ENCODE results near the gene ACAP2.
"Not testable (repeated sequence)": the region's sequence is repeated elsewhere in the genome, so short reads cannot be mapped to it uniquely, and the experiment has no call there.

The ACAP2 gene

DNA sequence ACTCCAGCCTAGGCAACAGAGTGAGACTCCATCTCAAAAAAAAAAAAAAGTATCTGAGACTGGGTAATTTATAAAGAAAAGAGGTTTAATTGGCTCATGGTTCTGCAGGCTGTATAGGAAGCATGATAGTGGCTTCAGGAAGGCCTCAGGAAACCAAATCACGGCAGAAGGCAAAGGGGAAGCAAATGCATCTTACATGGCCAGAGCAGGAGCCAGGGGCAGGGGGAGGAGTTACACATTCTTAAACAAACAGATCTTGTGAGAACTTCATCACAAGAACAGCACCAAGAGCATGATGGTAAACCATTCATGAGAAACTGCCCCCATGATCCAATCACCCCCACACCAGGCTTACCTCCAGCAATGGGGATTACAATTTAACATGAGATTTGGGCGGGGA lies 37.2 kb downstream of the ACAP2 start:
- Histone ChIP-seq H3K4me2 (no peak overlapping the region), H3K27me3 (ENCODE audit: insufficient read depth, low read depth) (no peaks in the 10 kb centered on the region), H3K4me1 (ENCODE audit: low read depth, poor library complexity, severe bottlenecking) (peaks cover 33% of the 10 kb centered on the region), H2AFZ (ENCODE audit: low read depth) (no peak overlapping the region), H3K9ac (no peak overlapping the region), H3K79me2 (ENCODE audit: insufficient read depth, low read depth) (peaks cover 54% of the 10 kb centered on the region; the same call in 1 of the 2 replicates), H4K20me1 (ENCODE audit: insufficient read depth) (no peaks in the 10 kb centered on the region; the same call in 1 of the 2 replicates), H3K36me3 (ENCODE audit: insufficient read depth) (no peaks in the 10 kb centered on the region), H3K27ac (no peak overlapping the region), H3K4me3 (IDR thresholded peaks at IDR 0.05; ENCODE audit: insufficient read depth, low read depth, low read length) (no peak overlapping the region)
- TF ChIP-seq CTCF (conservative IDR thresholded peaks at IDR 0.05; ENCODE audit: low read depth, low read length): no peak

DNA sequence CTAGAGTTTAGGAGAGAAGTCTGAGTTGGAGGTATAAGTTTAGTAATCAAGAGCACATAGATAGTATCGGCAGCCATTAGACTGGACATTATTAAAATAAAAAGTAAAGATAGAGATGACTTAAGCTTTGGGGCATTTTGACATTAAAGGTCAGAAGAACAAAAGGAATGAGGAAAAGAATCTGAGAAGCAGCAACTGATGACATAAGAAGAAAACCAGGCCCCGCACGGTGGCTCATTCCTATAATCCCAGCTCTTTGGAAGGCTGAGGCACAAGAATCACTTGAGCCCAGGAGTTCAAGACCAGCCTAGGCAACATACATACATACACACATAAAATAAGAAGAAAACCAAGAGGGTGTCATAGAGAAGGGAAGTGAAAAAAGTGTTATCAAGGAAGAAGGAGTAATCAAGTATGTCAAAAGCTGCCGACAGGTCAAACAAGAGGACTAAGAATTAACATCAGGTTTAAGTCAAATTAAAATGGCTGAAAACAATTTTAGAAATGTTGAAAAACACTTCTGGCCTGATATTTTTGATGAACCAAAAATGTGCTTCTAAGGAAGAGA lies 38.9 kb downstream of the ACAP2 start:
- H3K36me3 ChIP-seq (ENCODE audit: insufficient read depth): no peaks in the 10 kb centered on the region
- no peak overlapping the region for H3K4me2 ChIP-seq
- H3K79me2 ChIP-seq (ENCODE audit: insufficient read depth, low read depth): peaks cover 55% of the 10 kb centered on the region; the same call in 1 of the 2 replicates
- H3K4me1 ChIP-seq (ENCODE audit: low read depth, poor library complexity, severe bottlenecking): peaks cover 16% of the 10 kb centered on the region
- H3K27ac ChIP-seq: no peak overlapping the region
- H2AFZ ChIP-seq (ENCODE audit: low read depth): no peak overlapping the region
- H3K9ac ChIP-seq: no peak overlapping the region
- H3K4me3 ChIP-seq (IDR thresholded peaks at IDR 0.05; ENCODE audit: insufficient read depth, low read depth, low read length): no peak overlapping the region
- H3K27me3 ChIP-seq (ENCODE audit: insufficient read depth, low read depth): no peaks in the 10 kb centered on the region
- no peak for TF ChIP-seq CTCF (conservative IDR thresholded peaks at IDR 0.05; ENCODE audit: low read depth, low read length)
- no peaks in the 10 kb centered on the region; the same call in 1 of the 2 replicates for H4K20me1 ChIP-seq (ENCODE audit: insufficient read depth)

DNA sequence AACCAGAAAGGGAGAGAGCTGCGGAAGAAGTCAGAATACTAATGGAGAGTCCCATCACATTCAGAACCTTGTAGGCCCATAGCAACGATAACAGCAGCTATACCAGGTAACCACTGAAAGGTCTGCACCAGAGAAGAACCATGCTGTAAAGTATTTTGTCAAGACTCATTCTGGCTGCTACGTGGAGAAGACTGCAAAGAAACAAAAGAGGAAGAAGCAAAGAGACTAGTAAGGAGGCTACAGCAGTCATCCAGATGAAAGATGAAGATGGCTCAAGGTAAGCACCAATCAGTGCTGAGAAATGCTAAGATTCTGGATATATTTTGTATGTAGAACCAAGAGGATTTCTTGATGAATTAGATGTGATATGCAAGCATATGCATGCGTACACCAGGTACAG lies 39.6 kb downstream of the ACAP2 start:
- Histone ChIP-seq H3K9ac (no peak overlapping the region), H3K4me3 (IDR thresholded peaks at IDR 0.05; ENCODE audit: insufficient read depth, low read depth, low read length) (no peak overlapping the region), H3K79me2 (ENCODE audit: insufficient read depth, low read depth) (peaks cover 52% of the 10 kb centered on the region; the same call in 1 of the 2 replicates), H3K36me3 (ENCODE audit: insufficient read depth) (no peaks in the 10 kb centered on the region), H2AFZ (ENCODE audit: low read depth) (no peak overlapping the region), H3K27me3 (ENCODE audit: insufficient read depth, low read depth) (no peaks in the 10 kb centered on the region), H3K27ac (no peak overlapping the region), H3K4me1 (ENCODE audit: low read depth, poor library complexity, severe bottlenecking) (peaks cover 11% of the 10 kb centered on the region), H4K20me1 (ENCODE audit: insufficient read depth) (no peaks in the 10 kb centered on the region; the same call in 1 of the 2 replicates), H3K4me2 (no peak overlapping the region)
- no peak for TF ChIP-seq CTCF (conservative IDR thresholded peaks at IDR 0.05; ENCODE audit: low read depth, low read length)

DNA sequence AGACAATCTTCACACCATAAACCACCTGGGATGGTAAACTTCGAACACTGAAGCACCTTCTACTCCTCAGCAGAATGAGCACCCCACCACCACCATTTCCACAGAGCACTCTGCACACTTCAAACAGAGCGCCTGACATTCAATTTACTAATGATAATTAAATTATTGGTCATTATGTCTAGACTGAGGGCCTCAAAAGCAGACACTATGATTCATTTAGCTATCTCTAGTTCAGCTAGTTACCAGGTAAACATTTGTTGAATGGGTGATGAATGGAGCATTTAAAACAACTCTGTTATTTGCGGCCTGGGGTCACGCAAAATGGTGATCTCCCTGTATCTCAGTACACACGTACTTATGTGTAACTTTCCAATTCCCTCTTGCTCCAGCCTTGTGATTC lies 40.9 kb downstream of the ACAP2 start:
- no peak for TF ChIP-seq CTCF (conservative IDR thresholded peaks at IDR 0.05; ENCODE audit: low read depth, low read length)
- H3K27ac ChIP-seq: no peak overlapping the region
- H3K79me2 ChIP-seq (ENCODE audit: insufficient read depth, low read depth): peaks cover 52% of the 10 kb centered on the region; the same call in 1 of the 2 replicates

DNA sequence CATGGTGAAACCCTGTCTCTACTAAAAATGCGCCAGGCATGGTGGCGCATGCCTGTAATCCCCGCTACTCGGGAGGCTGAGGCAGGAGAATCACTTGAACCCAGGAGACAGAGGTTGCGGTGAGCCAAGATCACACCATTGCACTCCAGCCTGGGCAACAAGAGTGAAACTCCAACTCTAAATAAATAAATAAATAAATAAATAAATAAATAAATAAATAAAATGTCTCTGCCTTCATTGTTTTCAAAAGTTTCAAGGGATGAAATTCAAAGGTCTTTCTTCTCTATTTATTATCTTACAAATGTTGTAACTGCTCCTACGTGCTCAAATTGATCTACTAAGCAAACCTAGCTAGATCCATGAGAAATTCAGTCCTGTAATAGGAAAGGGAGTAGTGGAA lies 44.4 kb downstream of the ACAP2 start:
- not testable (repeated sequence) for H3K4me2 ChIP-seq; H3K27me3 ChIP-seq (ENCODE audit: insufficient read depth, low read depth); H3K4me1 ChIP-seq (ENCODE audit: low read depth, poor library complexity, severe bottlenecking); H3K27ac ChIP-seq; H3K9ac ChIP-seq; H2AFZ ChIP-seq (ENCODE audit: low read depth); H3K36me3 ChIP-seq (ENCODE audit: insufficient read depth); H4K20me1 ChIP-seq (ENCODE audit: insufficient read depth); H3K4me3 ChIP-seq (IDR thresholded peaks at IDR 0.05; ENCODE audit: insufficient read depth, low read depth, low read length)
- H3K79me2 ChIP-seq (ENCODE audit: insufficient read depth, low read depth): peaks cover 43% of the 10 kb centered on the region; the same call in 1 of the 2 replicates

More for the DNA sequence above, 40.9 kb downstream of the ACAP2 start:
- Histone ChIP-seq H3K9ac (no peak overlapping the region), H3K4me3 (IDR thresholded peaks at IDR 0.05; ENCODE audit: insufficient read depth, low read depth, low read length) (no peak overlapping the region), H3K36me3 (ENCODE audit: insufficient read depth) (no peaks in the 10 kb centered on the region), H4K20me1 (ENCODE audit: insufficient read depth) (no peaks in the 10 kb centered on the region; the same call in 1 of the 2 replicates), H2AFZ (ENCODE audit: low read depth) (no peak overlapping the region), H3K4me2 (no peak overlapping the region), H3K4me1 (ENCODE audit: low read depth, poor library complexity, severe bottlenecking) (no peaks in the 10 kb centered on the region), H3K27me3 (ENCODE audit: insufficient read depth, low read depth) (no peaks in the 10 kb centered on the region)

Measured in KMS-11 (cell line).